NB4 (cell line): ENCODE measurements around the gene NFKB1.
A peak's percentile ranks its signal among the peaks of the same experiment; 100 is the strongest.
"Not testable (repeated sequence)": the region's sequence is repeated elsewhere in the genome, so short reads cannot be mapped to it uniquely, and the experiment has no call there.

Source experiments
- DNase-seq: peaks from one replicate; pipeline ENCODE4 v3.0.0; 2010; ENCODE audit warnings: low read depth
- H3K4me3 ChIP-seq: one replicate; pipeline ENCODE4 v1.5.1; 2011; ENCODE audit warnings: mild to moderate bottlenecking, low read depth, low read length, moderate library complexity
- MYC ChIP-seq: IDR thresholded peaks from 2 replicates; pipeline ENCODE4 v1.6.1; 2011; ENCODE audit warnings: low read depth, low read length
- POLR2A ChIP-seq: IDR thresholded peaks from 2 replicates; pipeline ENCODE4 v1.6.1; 2011; ENCODE audit warnings: mild to moderate bottlenecking; ENCODE audit not compliant: insufficient read length; ENCODE audit errors: extremely low read depth
- TF ChIP-seq, protein P1 (sequence below): IDR thresholded peaks from 2 replicates; pipeline ENCODE4 v1.6.1; 2011; ENCODE audit warnings: low read depth, low read length
- TF ChIP-seq, protein P2 (sequence below): IDR thresholded peaks from one replicate; pipeline ENCODE4 v1.5.1; 2012; ENCODE audit warnings: low read depth, low read length

NFKB1 gene

DNA sequence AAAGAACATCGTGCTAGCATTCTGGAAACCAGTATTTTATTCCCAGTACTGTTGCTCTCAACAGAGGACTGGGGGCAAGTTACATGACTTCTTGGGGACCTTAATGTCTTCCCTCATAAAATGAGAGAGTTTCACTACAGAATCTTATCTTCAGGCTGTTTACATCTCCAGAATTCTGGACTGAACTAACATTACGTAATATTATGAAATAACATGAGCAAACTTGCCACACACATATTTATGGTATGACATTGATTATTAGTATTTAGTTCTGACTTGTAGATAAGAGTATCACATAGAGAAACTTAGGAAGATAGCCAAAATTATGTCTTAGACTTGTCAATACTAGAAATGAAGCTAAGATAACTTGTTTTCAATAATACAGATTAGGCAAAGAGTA is 68.0 kb downstream of the NFKB1 start:
- TF ChIP-seq, protein P1, sequence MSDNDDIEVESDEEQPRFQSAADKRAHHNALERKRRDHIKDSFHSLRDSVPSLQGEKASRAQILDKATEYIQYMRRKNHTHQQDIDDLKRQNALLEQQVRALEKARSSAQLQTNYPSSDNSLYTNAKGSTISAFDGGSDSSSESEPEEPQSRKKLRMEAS, result no peak
- TF ChIP-seq, protein P2, sequence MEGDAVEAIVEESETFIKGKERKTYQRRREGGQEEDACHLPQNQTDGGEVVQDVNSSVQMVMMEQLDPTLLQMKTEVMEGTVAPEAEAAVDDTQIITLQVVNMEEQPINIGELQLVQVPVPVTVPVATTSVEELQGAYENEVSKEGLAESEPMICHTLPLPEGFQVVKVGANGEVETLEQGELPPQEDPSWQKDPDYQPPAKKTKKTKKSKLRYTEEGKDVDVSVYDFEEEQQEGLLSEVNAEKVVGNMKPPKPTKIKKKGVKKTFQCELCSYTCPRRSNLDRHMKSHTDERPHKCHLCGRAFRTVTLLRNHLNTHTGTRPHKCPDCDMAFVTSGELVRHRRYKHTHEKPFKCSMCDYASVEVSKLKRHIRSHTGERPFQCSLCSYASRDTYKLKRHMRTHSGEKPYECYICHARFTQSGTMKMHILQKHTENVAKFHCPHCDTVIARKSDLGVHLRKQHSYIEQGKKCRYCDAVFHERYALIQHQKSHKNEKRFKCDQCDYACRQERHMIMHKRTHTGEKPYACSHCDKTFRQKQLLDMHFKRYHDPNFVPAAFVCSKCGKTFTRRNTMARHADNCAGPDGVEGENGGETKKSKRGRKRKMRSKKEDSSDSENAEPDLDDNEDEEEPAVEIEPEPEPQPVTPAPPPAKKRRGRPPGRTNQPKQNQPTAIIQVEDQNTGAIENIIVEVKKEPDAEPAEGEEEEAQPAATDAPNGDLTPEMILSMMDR, result no peak
- TF ChIP-seq MYC (no peak), POLR2A (no peak)
- no peak overlapping the region for H3K4me3 ChIP-seq
- DNase-seq, result peak; percentile 7

DNA sequence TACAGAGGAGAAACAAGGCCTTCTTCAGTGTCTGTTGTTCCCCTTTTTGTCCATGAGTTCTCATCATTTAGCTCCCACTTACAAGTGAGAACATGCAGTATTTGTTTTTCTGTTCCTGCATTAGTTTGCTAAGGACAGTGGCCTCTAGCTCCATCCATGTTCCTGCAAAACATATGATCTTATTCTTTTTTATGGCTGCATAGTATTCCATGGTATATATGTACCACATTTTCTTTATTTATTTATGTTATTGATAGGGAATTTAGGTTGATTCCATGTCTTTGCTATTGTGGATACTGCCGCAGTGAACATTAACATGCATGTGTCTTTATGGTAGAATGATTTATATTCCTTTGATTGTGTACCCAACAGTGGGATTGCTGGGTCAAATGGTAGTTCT is 69.1 kb downstream of the NFKB1 start:
- not testable (repeated sequence) for H3K4me3 ChIP-seq, DNase-seq

DNA sequence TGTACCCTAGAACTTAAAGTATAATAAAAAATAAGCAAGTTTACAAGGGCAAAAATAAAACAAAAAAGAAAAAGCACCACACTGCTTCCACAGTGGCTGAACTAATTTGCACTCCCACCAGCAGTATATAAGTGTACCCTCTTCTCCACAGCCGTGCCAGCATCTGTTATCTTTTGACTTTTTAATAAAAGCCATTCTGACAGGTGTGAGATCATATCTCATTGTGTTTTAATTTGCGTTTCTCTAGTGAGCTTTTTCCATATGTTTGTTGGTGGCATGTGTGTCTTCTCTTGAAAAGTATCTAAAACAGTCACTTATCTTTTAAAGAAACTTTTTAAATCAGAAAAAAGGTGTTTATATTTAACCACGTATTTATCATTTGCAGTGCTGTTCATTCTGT is 71.3 kb downstream of the NFKB1 start:
- no peak for DNase-seq
- TF ChIP-seq POLR2A, result no peak
- TF ChIP-seq MYC, result no peak
- TF ChIP-seq, protein P2, result no peak
- TF ChIP-seq, protein P1, result no peak
- no peak overlapping the region for H3K4me3 ChIP-seq

DNA sequence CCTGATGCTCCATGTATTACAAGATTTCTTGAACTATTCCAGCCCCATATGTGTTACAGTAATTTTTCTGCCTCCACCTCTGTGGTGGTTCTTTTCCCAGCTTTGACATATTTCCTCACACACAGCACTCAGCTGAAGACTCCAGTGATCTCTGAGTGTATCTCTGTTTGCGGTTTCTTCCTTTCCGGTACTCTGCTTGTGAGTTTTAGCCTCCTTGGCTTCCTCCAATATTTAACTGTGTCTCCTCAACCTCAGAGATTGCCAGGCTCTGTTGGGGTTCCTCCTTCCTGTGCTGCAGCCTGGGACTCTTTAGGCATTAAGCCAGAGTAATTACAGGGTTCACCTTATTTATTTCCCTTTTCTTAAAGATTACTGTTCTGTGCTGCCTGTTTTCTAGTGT is 73.2 kb downstream of the NFKB1 start:
- no peak for TF ChIP-seq MYC
- TF ChIP-seq POLR2A, result no peak
- TF ChIP-seq, protein P1, result no peak
- TF ChIP-seq, protein P2, result no peak
- DNase-seq, result peak; percentile 78
- H3K4me3 ChIP-seq, result no peak overlapping the region

DNA sequence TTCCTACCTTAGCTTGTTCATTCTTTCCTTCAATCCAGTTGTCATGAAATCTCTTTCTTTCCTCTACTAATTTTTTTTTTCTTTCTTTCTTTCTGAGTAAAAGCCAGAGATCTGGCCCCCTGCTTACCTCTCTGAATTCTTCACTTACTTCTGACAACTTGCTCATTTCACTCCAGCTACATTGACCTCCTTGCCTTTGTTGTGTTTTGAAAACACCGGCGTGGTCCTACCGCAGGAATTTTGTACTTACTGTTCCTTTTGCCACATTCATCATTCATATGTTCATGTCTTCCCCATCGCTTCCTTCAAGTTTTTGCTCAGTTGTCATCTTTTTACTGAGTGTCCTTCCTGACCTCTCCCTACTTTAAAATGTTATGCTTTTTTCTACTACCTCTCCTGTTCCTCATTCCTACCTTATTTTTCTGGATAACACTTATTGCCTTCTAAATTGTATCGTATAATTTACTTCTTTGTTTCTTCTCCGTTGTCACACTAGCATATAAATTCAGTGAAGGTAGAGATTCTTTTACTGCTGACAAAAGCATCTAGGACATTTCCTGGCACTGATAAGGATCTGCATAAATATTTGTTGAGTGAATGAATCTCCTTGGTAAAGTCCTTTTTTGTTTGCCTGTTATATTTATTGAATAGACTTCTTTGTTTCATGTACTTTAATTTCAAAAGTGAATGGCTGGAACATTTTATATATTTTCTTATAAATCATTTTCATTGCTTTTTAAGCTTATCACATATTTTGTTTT is 74.4 kb downstream of the NFKB1 start:
- TF ChIP-seq, protein P2, result no peak
- TF ChIP-seq POLR2A (no peak), MYC (no peak)
- TF ChIP-seq, protein P1, result no peak
- DNase-seq, result no peak
- H3K4me3 ChIP-seq, result no peak overlapping the region

DNA sequence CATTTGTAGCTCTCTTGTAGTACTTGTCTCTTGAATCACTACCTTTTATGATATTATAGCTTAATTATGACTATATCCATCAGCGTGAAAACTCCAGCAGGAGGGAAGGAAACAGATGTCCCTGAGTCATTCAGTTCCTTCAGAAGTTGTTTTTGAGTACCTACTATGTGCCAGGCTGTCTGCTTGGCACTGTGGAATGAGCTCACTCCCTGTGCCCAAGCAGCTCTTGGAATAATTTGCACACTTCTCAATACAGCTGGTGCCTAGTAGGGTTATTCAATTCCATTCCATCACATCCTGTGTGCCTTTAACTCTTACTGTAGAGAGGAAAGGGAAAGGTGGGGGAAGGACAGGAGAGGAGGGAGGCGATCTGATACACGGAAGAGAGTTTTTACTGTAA is 77.1 kb downstream of the NFKB1 start:
- TF ChIP-seq POLR2A, result no peak
- TF ChIP-seq, protein P2, result no peak
- TF ChIP-seq, protein P1, result no peak
- no peak for TF ChIP-seq MYC
- H3K4me3 ChIP-seq, result no peak overlapping the region
- no peak for DNase-seq
